Endodermal cell (in vitro differentiated cells): ENCODE results near the gene ING5. TPM values are rescaled to one million over a fixed set of nuclear protein-coding genes. Genes with fewer than 3 reads are reported as not detected.

Source experiments
- DNase-seq: peaks from one replicate; pipeline ENCODE4 v3.0.0-alpha.2; 2017
- H3K27ac ChIP-seq: 2 replicates; pipeline ENCODE4 v1.5.1; 2013; ENCODE audit warnings: mild to moderate bottlenecking, low read depth, low read length, moderate library complexity
- H3K27me3 ChIP-seq: 2 replicates; pipeline ENCODE4 v1.6.1; 2013; ENCODE audit warnings: mild to moderate bottlenecking, low read length, moderate library complexity; ENCODE audit not compliant: insufficient read depth, control insufficient read depth, poor library complexity, severe bottlenecking
- H3K36me3 ChIP-seq: 2 replicates; pipeline ENCODE4 v1.7.0; 2013; ENCODE audit warnings: mild to moderate bottlenecking, low read length, moderate library complexity; ENCODE audit not compliant: control insufficient read depth, insufficient read depth
- H3K4me1 ChIP-seq: one replicate; pipeline ENCODE4 v1.7.0; 2013; ENCODE audit warnings: low read length; ENCODE audit not compliant: control insufficient read depth, insufficient read depth
- H3K4me3 ChIP-seq: 2 replicates; pipeline ENCODE4 v1.5.1; 2013; ENCODE audit warnings: mild to moderate bottlenecking, low read length, moderate library complexity
- H3K9ac ChIP-seq: 2 replicates; pipeline ENCODE4 v1.6.1; 2013; ENCODE audit warnings: mild to moderate bottlenecking, low read length, moderate library complexity; ENCODE audit not compliant: poor library complexity, severe bottlenecking; ENCODE audit errors: extremely low read depth
- H3K9me3 ChIP-seq: 2 replicates; pipeline ENCODE4 v1.6.1; 2013; ENCODE audit warnings: mild to moderate bottlenecking, low read length, moderate library complexity; ENCODE audit not compliant: control insufficient read depth
- H3K27ac Mint-ChIP-seq: 2 replicates; pipeline ENCODE4 v1.8.0; 2020; ENCODE audit warnings: mixed read lengths
- H3K27me3 Mint-ChIP-seq: 2 replicates; pipeline ENCODE4 v1.8.0; 2021; ENCODE audit warnings: mild to moderate bottlenecking, mixed read lengths; ENCODE audit not compliant: insufficient read depth
- H3K36me3 Mint-ChIP-seq: 2 replicates; pipeline ENCODE4 v1.8.0; 2020; ENCODE audit warnings: low read depth, mixed read lengths
- H3K4me1 Mint-ChIP-seq: 2 replicates; pipeline ENCODE4 v1.8.0; 2020; ENCODE audit warnings: mixed read lengths
- H3K4me3 Mint-ChIP-seq: 2 replicates; pipeline ENCODE4 v1.8.0; 2020; ENCODE audit warnings: mild to moderate bottlenecking, moderate library complexity, mixed read lengths
- H3K9me3 Mint-ChIP-seq: 2 replicates; pipeline ENCODE4 v1.8.0; 2020; ENCODE audit warnings: mild to moderate bottlenecking, mixed read lengths
- CTCF ChIP-seq: fragments of 200-600 bp; sonication (generic); conservative IDR thresholded peaks from 2 replicates; pipeline ENCODE4 v1.5.0; 2021; ENCODE audit warnings: antibody characterized with exemption, mild to moderate bottlenecking
- WGBS, 2 experiments: methylation state at CpG; one replicate each; pipeline versions ENCODE4 v1.1.5 to v1.1.7; 2013; ENCODE audit warnings: missing lambda C conversion rate in 2 of 2, mixed read lengths in 1 of 2; ENCODE audit not compliant: insufficient coverage in 1 of 2, insufficient read length in 1 of 2; 5-methylcytosine and 5-hydroxymethylcytosine counted together
- long read RNA-seq, 4 experiments: library from polyadenylated mRNA in 2 of 4; library from RNA in 1 of 4; library from capped mRNA in 1 of 4; stranded (forward) in 3 of 4; unstranded in 1 of 4; transcript quantifications; one replicate each; pipeline ENCODE4 v2.0.0, GENCODE V29; 2020 to 2021; ENCODE audit warnings: inconsistent platforms in 1 of 4
- polyA plus RNA-seq, 2 experiments: library from polyadenylated mRNA; stranded (reverse); fragments of 50-300 nt; gene quantifications; one replicate each; pipeline ENCODE4 v1.2.3, GENCODE V29; 2013
- total RNA-seq, 2 donors: library from RNA; stranded (reverse); fragmentation: NEBNext Ultra II Directional in 1 of 2; extraction: Animal tissue kit (Norgen Biotek cat#: 25700) in 1 of 2; gene quantifications; 2 replicates in 1 of 2; 3 replicates in 1 of 2; pipeline ENCODE4 v1.2.1, GENCODE V29; 2021

ING5 gene
- 10 to 100 TPM; 44.9 to 53.1 TPM for total RNA-seq
- polyA plus RNA-seq (2013, experiment 1 of 2): 33.1 TPM
- 33.4 TPM for polyA plus RNA-seq (2013, experiment 2 of 2)
- long read RNA-seq, experiment 1, partial matches to known transcripts: 3 of 10 reads
- long read RNA-seq, experiment 1, other reads (novel, unspliced or antisense): 6 of 10 reads
- long read RNA-seq, experiment 2, full-length matches to known transcripts: 19 of 44 reads
- long read RNA-seq, experiment 2, partial matches to known transcripts: 5 of 44 reads
- long read RNA-seq, experiment 2, other reads (novel, unspliced or antisense): 20 of 44 reads
- long read RNA-seq, experiment 3, full-length matches to known transcripts: 34 of 50 reads
- long read RNA-seq, experiment 3, partial matches to known transcripts: 4 of 50 reads
- long read RNA-seq, experiment 3, other reads (novel, unspliced or antisense): 12 of 50 reads
- long read RNA-seq, experiment 4, partial matches to known transcripts: 1 of 6 reads
- long read RNA-seq, experiment 4, other reads (novel, unspliced or antisense): 0 of 6 reads

- H3K36me3 ChIP-seq: peaks cover 26% of the 10 kb centered on the region
- H3K27ac ChIP-seq: peak within 1 kb of the TSS; percentile 96
- Mint-ChIP-seq H3K9me3 (peaks cover 14% of the 10 kb centered on the region), H3K36me3 (peaks cover 31% of the 10 kb centered on the region), H3K4me1 (peaks cover 5% of the 10 kb centered on the region), H3K27me3 (no peaks in the 10 kb centered on the region), H3K4me3 (peak within 1 kb of the TSS; percentile 71), H3K27ac (peak within 1 kb of the TSS; percentile 88)
- peaks cover 11% of the 10 kb centered on the region for H3K9me3 ChIP-seq
- H3K27me3 ChIP-seq: no peaks in the 10 kb centered on the region
- no peak for TF ChIP-seq CTCF
- peak; percentile 98 for DNase-seq
- 0% methylated on average over 22 to 96 of the region's 96 CpGs for WGBS, 2 experiments
- H3K4me1 ChIP-seq: no peaks in the 10 kb centered on the region
- peak within 1 kb of the TSS; percentile 77 for H3K9ac ChIP-seq
- H3K4me3 ChIP-seq: peak within 1 kb of the TSS; percentile 85
Measured at GRCh38 chr2:241701399-241702154, at the start of gene ING5. Gene ING5, plus strand, starts transcription at chr2:241702039. Its CDS starts 27 bp downstream, at chr2:241702066.

GRCh38 chr2:241652142-241652541 lies 49.7 kb upstream of the ING5 start:
- Mint-ChIP-seq H3K4me1 (peaks cover 10% of the 10 kb centered on the region), H3K9me3 (no peaks in the 10 kb centered on the region), H3K4me3 (no peak overlapping the region), H3K36me3 (peaks cover 48% of the 10 kb centered on the region), H3K27me3 (no peaks in the 10 kb centered on the region), H3K27ac (no peak overlapping the region)
- DNase-seq: no peak
- H3K4me1 ChIP-seq: no peaks in the 10 kb centered on the region
- no peak overlapping the region for H3K4me3 ChIP-seq
- no peak overlapping the region for H3K9ac ChIP-seq
- peaks cover 57% of the 10 kb centered on the region for H3K36me3 ChIP-seq
- no peaks in the 10 kb centered on the region for H3K27me3 ChIP-seq
- 94 to 100% methylated on average over 3 to 8 of the region's 9 CpGs for WGBS, 2 experiments
- H3K27ac ChIP-seq: no peak overlapping the region
- no peaks in the 10 kb centered on the region for H3K9me3 ChIP-seq
- TF ChIP-seq CTCF: no peak

- no peaks in the 10 kb centered on the region for H3K27me3 Mint-ChIP-seq
- peaks cover 10% of the 10 kb centered on the region for H3K4me1 Mint-ChIP-seq
- H3K36me3 ChIP-seq: peaks cover 57% of the 10 kb centered on the region
- no peaks in the 10 kb centered on the region for H3K4me1 ChIP-seq
- no peak overlapping the region for H3K27ac Mint-ChIP-seq
- no peak for DNase-seq
- H3K27ac ChIP-seq: no peak overlapping the region
- TF ChIP-seq CTCF: no peak
- 93 to 98% methylated on average over 7 to 9 of the region's 9 CpGs for WGBS, 2 experiments
- H3K27me3 ChIP-seq: no peaks in the 10 kb centered on the region
- no peak overlapping the region for H3K4me3 ChIP-seq
- peaks cover 54% of the 10 kb centered on the region for H3K36me3 Mint-ChIP-seq
- no peaks in the 10 kb centered on the region for H3K9me3 Mint-ChIP-seq
- no peak overlapping the region for H3K9ac ChIP-seq
- no peaks in the 10 kb centered on the region for H3K9me3 ChIP-seq
- no peak overlapping the region for H3K4me3 Mint-ChIP-seq
Measured at GRCh38 chr2:241652722-241653121, 49.1 kb upstream of the ING5 start.
